HL-60 (cell line): Measurements from ENCODE around the gene HBE1.

Experiments used
- GABPA ChIP-seq: IDR thresholded peaks from 2 replicates; pipeline ENCODE4 v1.6.1; 2012; ENCODE audit warnings: low read depth
- TF ChIP-seq, protein P1 (sequence below): IDR thresholded peaks from one replicate; pipeline ENCODE4 v1.5.1; 2011; ENCODE audit warnings: low read length, control low read depth, inconsistent platforms; ENCODE audit not compliant: insufficient read depth

DNA sequence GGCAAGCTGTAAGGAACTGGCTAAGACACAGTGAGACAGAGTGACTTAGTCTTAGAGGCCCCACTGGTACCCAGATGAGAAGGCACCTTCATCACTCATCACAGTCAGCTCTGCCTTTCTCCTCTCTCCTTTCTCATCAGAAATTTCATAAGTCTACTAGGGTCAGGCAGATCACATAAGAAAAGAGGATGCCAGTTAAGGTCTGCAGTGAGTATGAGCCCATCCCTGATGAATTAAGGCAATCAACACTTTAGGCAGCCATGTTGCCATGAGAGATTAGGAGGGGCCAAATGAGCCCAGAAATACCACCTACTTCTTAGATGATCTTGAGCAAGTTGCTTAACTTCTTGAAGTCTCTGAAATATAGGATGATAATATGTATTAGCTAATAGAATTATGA lies 11.9 kb upstream of the HBE1 start:
- TF ChIP-seq, protein P1, sequence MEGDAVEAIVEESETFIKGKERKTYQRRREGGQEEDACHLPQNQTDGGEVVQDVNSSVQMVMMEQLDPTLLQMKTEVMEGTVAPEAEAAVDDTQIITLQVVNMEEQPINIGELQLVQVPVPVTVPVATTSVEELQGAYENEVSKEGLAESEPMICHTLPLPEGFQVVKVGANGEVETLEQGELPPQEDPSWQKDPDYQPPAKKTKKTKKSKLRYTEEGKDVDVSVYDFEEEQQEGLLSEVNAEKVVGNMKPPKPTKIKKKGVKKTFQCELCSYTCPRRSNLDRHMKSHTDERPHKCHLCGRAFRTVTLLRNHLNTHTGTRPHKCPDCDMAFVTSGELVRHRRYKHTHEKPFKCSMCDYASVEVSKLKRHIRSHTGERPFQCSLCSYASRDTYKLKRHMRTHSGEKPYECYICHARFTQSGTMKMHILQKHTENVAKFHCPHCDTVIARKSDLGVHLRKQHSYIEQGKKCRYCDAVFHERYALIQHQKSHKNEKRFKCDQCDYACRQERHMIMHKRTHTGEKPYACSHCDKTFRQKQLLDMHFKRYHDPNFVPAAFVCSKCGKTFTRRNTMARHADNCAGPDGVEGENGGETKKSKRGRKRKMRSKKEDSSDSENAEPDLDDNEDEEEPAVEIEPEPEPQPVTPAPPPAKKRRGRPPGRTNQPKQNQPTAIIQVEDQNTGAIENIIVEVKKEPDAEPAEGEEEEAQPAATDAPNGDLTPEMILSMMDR = no peak
- no peak for TF ChIP-seq GABPA
